Activated CD8-positive, alpha-beta memory T cell treated with anti-CD3 and anti-CD28 coated beads, Interleukin-2, amount 50 U/mL, for 24 hours (primary cell): Measurements from ENCODE around the gene LRRC7.

ENCODE experiments used
- DNase-seq: peaks from one replicate; pipeline ENCODE4 v3.0.0-alpha.2; 2020; ENCODE audit errors: extremely low read depth

The LRRC7 gene

DNA sequence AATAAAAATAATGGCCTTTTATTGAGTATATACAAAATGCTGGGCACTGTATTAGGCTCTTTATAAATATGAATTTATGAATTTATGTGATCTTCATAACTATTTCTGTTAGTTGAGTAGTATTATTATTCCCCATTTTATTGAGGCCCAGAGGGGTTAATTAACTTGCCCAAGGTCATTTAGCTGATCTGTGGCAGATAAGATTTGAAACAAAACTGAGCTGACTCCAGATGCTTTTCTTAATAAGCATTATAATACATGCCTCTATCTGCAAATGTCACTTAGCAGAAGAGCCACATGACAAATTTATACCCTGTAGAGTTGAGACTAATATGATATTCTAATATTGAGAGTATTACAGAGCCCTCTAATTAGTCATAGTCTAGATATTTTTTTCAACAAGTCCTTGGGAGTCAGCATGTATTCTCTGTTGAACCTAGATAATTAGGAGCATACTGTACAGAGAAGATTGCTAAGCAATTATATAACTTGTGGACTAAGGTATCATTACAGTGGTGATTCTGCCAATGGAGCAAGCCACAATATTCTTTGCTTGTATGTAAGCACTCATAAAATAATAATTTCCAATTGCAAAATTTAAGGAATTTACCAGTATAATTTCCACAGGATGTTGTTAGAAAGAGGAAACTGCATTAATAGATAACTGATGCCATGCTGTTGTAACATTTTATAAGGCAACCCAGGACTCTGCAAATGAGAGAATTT, 525.7 kb downstream of the LRRC7 start:
- DNase-seq, result no peak

DNA sequence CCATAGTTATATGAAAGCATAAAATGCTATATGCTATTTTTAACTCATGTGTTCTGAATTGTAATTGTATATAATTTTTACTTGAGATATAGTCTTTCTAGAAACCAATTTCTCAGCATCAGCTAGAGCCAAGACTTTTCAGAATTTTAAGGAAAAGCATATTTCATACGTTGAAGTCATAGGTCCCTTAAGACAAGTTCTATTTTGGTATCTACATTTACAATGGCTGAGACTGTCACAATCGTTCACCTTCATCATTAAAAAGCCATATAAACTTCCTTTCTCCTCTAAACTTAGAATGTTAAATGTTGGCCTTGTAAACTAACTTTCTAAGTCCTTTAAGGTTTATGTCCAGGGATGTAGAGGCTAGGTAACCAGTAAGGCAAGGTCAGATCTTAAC, 533.5 kb downstream of the LRRC7 start:
- DNase-seq, result no peak

DNA sequence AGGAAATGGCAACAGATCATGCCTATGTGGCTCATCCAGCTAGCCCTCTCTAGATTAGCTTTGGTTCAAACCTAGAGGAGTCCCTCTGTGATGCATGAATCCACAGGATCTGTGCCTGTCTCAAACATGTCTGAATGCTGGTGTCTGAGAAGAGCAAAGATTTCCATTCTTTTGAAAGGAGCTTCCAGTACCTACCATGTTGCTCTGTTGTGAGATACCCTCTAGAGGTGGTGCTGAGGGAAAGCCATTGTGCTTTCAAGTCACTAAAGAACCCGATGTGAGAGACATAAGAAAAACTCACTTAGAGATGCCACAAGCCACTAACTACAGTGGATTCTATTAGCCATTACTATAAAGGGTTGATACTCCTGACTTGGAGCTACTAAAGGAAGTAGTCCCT, 534.1 kb downstream of the LRRC7 start:
- DNase-seq, result no peak

DNA sequence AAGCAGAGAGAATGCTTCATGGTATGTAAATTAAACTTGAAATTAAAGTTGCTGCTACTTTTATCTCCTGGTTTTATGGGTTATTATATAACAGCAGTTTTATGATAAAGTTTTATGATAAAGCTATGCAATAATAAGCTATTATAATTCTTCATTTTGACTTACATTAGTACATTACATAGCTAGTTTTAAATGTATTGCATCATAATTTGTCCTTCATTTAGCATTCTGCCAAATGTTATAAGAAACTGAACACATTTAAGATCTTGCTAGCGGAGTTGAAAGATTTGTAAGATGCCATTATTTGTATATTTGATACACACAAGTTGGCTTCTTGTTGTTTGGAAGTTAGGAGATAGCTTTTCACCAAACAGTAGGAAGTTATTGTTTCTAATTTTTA, 536.0 kb downstream of the LRRC7 start:
- DNase-seq, result no peak

DNA sequence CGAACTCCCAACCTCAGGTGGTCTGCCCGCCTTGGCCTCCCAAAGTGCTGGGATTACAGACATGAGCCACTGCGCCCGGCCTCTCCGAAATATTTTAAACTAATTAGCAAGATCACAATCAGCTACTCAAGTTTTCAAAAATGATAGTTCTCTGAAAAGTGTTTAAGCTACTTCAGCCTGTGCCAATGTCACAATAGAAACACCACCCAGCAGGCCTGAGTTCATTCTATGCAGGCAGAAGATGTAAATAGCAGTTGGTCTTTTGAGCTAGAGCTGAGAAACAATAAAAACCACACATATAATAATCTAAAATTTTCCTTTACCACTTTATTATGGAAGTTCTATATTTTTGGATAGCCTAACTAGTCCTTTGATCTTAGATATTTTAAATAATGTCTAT, 541.5 kb downstream of the LRRC7 start:
- no peak for DNase-seq

DNA sequence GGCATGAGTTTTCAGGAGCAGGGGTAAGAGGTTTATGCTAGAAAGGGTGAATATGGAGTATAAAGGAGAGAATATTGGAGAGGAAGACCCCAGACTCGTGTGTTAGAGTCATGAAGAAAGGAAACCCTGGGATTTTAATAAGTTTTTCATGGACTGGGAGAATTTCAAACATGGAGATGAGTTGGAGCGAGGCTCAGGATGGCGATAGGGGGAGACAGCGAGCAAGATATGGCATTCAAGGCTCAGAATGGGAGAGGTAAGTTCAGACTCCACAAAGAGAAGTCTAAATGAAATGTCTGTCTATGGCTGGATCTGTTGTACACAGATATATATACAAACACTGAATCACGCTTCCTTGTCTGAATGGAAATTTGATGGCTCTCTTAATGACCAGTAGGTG, 545.1 kb downstream of the LRRC7 start:
- no peak for DNase-seq

DNA sequence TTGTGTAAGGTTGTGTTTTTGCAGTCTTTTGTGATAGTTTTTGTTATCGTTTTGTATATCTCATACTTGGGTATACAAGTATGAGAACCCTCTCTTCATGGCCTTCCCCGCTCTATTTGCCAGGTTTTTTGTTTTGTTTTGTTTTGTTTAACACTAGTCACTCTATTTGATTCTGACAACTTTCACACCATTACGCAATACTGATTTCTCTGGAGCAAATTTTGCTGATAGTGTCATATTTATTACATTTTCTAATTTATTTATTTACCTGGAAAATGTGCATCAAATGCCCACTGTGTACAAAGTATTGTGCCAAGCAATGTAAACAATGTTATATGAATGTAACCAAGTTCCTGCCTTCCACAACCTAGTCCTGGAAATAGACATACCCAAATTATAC, 547.6 kb downstream of the LRRC7 start:
- no peak for DNase-seq

DNA sequence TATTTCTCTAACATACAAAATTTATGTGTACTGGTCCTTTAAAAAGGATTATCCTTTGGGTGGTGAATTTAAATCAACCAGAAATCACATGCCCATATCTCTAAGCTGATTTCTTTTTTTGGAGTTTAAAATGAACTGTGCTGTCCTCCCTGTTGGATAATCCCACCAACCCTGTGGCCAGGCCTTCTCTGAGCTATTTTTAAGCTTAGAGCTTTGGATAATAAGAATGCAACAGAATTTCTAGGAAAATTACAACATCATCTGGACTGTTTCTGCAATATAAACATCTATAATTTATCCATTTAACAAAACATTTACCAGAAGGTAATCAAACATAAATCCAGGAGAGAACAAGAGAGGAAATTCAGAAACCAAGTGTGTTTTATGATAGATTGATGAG, 549.3 kb downstream of the LRRC7 start:
- no peak for DNase-seq

DNA sequence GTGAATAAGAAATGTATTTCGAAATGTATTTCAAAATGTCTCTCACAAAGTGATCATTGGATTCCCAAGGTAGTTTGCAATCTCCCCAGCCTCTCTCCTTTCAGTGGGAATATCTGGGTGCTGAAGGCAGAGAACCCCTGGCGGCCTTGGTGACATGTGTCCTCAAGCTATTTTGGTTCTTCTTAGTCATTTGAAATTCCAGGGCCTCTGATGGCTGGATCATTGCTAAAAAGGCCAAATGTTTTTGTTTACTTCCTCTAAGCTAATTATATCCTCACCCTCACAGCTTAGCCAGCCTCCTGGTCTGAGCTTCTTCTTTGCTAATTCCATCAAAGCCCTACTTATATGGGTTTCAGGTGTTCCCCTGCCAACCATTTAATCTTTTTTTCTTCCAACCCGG, 566.4 kb downstream of the LRRC7 start:
- no peak for DNase-seq

DNA sequence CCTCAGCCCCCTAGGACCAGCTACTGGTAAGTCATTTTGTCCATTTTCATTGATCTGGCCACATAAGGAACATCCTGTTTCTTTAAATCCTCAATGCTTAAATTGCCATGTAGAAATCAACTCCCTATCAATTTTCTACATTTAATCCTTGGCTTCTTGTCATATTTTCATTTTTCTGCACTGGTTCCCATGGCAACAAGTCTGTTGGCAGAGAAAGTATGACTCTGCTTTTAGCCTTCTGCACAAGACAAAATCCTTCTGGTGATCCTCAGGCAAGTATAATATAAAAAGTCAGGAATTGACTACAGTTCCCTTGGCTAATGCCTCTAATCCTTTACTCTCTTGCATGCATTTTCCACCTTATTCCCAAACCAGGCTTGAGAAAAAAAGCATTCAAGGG, 572.6 kb downstream of the LRRC7 start:
- no peak for DNase-seq

DNA sequence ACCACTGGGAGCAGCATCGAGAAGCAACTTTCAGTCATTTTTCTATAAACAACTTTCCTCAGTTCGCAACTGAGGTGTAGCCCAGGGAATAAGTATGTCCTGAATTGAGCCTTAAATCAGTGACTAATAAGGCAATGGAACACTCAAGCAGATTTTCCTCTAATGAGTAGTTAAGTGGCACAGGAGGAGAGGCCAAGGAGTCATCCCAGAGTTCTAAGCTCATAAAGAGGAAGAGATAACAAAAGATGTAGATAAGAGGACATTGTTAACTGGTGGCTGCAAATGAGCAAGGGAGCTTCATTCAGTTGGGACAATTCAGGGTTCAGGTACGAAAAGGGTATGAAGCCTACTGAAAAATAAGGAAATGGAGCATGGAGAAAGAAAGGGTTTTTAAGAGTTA, 573.2 kb downstream of the LRRC7 start:
- no peak for DNase-seq

DNA sequence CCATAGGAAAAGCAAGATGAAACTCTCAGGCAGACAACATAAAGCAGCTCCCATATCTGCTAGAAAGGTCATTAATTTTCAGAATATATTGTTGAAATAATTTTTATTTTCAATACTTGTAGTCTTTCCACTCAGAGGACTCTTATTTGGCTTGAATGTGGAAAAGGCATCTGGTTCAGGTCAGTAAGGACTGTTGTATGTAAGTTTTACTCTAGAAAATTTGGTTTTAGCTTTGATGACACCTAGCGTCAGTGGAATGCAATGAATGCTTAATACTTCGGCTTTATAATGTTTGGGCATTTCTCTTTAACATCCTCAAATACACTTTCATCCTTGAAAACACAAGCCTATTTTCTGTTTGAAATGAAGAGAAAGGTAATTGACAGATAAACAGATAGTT, 574.4 kb downstream of the LRRC7 start:
- no peak for DNase-seq

DNA sequence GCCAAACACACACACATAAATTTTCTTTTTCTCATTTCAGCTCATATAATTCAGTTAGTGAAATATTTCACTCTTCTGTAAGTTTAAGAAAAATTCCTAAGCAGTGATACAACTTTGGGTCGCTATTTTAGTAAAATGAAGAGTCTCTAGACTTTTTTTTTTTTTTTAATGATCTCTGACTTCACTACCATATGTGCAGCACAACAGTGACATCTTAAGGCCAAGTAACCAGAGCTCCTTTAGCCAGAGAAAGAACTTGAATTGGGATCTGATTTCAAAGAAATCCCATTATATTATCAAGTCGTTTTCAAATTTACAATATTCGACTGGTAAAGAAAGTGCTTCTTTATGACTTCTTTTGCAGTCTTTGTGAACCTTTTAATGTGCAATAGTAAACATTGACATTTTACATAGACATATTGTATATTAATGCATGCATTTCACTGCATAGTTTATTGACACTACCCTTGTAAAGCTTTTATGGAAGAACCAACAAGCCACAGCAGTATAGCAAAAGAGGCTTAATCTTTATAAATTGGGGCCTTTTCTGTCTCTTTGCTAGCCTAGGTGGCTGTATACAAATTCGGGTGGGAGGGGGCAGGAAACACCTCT, 575.4 kb downstream of the LRRC7 start:
- no peak for DNase-seq

DNA sequence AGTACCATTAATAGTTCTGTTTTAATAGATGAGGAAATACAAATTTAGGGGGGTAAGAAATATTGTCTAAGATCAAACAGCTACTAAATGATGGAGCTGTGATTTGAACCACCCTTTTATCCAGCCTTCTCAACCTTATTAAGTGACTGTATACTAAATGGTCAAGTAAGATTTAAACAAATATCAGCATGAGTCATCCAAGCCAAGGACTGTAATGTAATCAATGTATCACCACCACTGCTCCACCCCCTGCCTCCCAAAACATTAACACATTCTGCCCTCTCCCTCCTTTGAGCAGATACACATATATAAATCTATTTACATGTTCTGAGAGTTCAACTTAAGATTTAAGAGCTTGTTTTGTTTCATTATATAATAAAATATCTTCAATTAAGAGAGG, 578.8 kb downstream of the LRRC7 start:
- no peak for DNase-seq

DNA sequence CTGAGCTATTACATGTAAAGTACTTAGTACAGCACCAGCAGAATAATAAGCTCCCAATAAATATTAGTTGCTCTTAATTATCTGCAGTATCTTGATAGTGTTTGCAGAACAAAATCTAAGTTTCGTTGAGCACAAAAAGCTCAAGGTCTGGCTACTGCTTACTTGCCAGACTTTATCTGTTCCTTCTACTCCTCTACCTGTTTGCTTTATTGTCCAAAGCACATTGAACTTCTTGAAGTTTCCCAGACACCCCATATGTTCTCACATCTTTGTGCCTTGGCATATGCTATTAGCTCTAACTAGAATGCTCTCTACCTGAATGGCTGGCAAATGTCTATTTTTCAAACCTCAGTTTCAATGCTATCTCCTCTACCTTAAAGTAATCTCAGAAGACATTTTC, 582.7 kb downstream of the LRRC7 start:
- DNase-seq, result no peak

DNA sequence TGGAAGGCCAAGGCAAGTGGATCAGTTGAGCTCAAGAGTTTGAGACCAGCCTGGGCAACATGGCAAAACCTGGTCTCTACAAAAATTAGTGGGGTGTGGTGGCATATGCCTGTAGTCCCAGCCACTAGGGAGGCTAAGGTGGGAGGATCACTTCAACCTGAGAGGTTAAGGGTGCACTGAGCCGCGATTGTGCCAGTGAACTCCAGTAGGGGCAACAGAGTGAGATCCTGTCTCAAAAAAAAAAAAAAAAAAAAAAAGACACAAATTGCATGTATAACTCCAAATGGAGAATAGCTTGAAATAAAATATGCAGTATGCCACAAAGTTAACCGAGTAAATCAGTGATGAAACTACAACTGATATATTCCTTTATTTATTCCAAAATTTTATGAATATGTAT, 586.0 kb downstream of the LRRC7 start:
- DNase-seq, result no peak

DNA sequence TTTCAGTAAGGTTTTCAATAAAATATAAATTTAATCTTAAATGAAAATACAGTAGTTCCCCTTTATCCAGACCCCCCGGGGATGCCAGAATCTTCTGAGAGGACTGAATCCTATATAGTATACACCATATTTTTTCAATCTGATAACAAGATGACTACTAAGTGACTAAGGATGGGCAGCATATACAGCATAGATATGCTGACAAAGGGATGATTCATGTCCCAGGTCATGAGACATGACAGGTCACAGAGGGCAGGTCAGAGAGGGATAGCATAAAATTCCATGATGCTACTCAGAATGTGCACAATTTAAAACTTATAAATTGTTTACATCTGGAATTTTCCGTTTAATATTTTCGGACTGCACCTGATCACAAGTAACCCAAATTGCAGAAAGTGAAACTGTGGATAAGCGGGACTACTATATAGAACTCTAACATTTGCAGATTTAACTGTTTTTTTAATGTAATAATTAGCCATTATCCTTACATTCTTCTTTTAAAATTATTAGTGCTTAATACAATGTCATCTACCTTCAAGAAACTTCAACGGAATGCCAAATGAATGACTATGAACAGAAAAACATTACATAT, 588.9 kb downstream of the LRRC7 start:
- DNase-seq, result no peak

DNA sequence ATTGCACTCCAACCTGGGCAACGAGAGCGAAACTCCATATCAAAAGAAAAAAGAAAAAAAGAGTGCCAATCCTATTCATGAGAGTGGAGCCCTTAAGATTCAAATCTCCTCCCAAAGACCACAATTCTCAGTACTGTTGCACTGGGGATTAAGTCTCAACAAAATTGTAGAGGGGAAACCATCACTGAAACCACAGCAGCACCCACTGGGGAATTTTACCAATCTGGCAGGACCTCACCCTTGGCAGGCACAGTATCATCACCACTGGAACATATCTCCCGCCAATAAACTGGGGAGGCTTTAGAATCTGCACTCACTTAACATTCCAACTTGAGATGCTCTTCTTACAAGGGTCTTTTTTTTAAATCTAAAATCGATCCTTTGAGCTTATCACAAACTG, 596.6 kb downstream of the LRRC7 start:
- DNase-seq, result no peak

DNA sequence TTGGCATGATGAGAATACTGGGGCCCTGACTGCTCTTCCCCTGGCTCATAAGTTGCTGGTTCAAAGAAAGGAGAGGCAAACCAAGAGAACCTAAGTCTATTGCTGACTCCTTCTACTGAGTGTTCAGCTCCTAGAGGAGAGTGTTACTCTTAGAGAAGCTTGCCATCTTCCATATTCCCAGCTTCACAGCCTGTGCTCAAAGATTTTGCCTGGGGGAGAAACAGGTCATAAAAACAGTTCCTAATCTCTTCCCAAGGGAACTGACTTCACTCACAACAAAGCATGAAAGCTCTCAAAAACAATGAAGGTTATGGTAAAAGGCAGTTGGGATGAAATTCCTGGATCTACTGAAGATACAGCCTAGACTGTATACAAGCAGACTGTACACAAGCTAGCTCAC, 600.6 kb downstream of the LRRC7 start:
- DNase-seq, result no peak

DNA sequence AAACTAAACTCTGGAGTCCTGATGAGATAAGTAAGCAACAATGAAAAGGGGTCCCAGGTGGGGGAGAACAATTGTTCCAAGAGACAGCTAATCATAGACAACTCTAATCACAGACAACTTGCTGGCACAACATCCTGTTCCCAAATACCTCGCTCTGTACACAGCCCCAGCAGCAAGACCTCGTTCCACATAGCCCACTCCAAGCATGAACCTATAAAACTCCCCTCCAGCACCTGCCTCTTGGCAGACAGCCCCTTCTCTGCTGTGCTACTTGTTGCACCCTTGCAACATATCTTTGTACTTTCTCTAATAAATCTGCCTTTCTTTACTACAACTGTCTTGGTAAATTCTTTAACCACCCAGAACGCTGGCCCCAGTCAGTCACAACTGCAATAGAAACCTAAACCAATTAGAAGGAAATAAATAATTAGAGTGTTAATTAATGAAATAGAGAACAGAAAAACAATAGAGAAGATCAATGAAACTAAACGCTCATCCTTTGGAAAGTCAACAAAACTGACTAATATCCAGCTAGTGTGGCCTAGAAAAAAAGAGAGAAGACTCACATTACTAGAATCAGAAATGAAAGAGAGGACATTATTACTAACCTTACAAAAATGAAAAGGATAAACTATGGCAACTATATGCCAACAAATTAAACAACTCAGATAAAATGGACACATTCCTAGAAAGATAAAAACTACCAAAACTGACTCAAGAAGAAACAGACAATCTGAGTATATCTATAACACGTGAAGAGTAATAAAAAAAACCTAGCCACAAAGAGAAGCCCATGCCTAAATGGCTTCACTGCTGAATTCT, 601.5 kb downstream of the LRRC7 start:
- DNase-seq, result no peak

DNA sequence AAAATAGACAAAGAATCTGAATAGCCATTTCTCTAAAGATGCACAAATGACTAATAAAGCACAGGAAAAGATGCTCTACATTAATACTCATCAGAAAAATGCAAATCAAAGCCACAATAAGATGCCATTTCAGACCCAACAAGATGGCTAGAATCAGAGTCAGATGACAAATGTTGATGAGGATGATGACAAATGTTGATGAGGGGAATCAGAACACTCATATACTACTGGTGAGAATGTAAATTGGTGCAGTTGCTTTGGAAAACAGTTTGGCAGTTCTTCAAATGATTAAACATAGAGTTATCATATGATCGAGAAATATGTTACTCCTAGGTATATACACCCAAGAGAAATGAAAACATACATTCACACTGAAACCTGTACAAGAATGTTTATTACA, 603.8 kb downstream of the LRRC7 start:
- DNase-seq, result no peak
